PC-3 (cell line): ENCODE results near the gene IL36B. TPM values are rescaled to one million over a fixed set of nuclear protein-coding genes. Genes with fewer than 3 reads are reported as not detected.

ENCODE experiments used
- ATAC-seq: fragments of 200-7000 bp; cut with Tn5 transposase; 2 replicates; pipeline ENCODE4 v1.9.1; 2020; ENCODE audit warnings: mild to moderate bottlenecking, moderate library complexity
- BruUV-seq: library from RNA; stranded (reverse); fragments of 400-500 nt; replicated peaks from 2 replicates; lab custom pipeline; 2021; lab: Mats Ljungman, UMichigan
- CTCF ChIA-PET: fragments of 300-600 bp; sonication (Branson Sonifier 250); formaldehyde crosslinking; loops from one replicate; lab custom pipeline; 2022; ENCODE audit warnings: antibody characterized with exemption; lab: Charles Lee
- POLR2A ChIA-PET: fragments of 300-600 bp; sonication (Branson Sonifier 250); formaldehyde crosslinking; loops from one replicate; lab custom pipeline; 2022; ENCODE audit warnings: antibody characterized with exemption; ENCODE audit not compliant: unreplicated experiment; lab: Charles Lee
- DNase-seq: peaks from one replicate; pipeline ENCODE4 v3.0.0-alpha.2; 2015
- H2AFZ ChIP-seq: fragments of 300-600 bp; sonication (generic); 2 replicates; pipeline ENCODE4 v1.6.0; 2016; ENCODE audit warnings: antibody characterized with exemption, low read length
- H3F3A ChIP-seq: fragments of 300-600 bp; sonication (generic); one replicate; pipeline ENCODE4 v1.6.0; 2017; ENCODE audit warnings: antibody characterized with exemption, low read length, control low read depth, mild to moderate bottlenecking; ENCODE audit not compliant: unreplicated experiment
- H3K27ac ChIP-seq: fragments of 300-600 bp; sonication (generic); 2 replicates; pipeline ENCODE4 v1.5.1; 2016; ENCODE audit warnings: mild to moderate bottlenecking, low read length
- H3K27me3 ChIP-seq: fragments of 300-600 bp; sonication (generic); 2 replicates; pipeline ENCODE4 v1.6.1; 2016; ENCODE audit warnings: low read length, mixed read lengths
- H3K36me3 ChIP-seq: fragments of 300-600 bp; sonication (generic); 2 replicates; pipeline ENCODE4 v1.6.1; 2016; ENCODE audit warnings: low read depth, mixed run types, low read length, mixed read lengths
- H3K4me1 ChIP-seq: fragments of 300-600 bp; sonication (generic); 2 replicates; pipeline ENCODE4 v1.5.1; 2016; ENCODE audit warnings: low read length; ENCODE audit not compliant: insufficient read depth
- H3K4me2 ChIP-seq: fragments of 300-600 bp; sonication (generic); 2 replicates; pipeline ENCODE4 v1.6.0; 2016; ENCODE audit warnings: low read length
- H3K4me3 ChIP-seq: fragments of 300-600 bp; sonication (generic); 2 replicates; pipeline ENCODE4 v1.5.1; 2016; ENCODE audit warnings: mild to moderate bottlenecking, low read length, mixed read lengths
- H3K79me2 ChIP-seq: fragments of 300-600 bp; sonication (generic); 2 replicates; pipeline ENCODE4 v1.6.1; 2017; ENCODE audit warnings: low read length, mixed read lengths
- H3K9ac ChIP-seq: fragments of 300-600 bp; sonication (generic); 2 replicates; pipeline ENCODE4 v1.6.0; 2016; ENCODE audit warnings: mild to moderate bottlenecking, low read length
- H3K9me2 ChIP-seq: fragments of 300-600 bp; sonication (generic); replicated peaks from 2 replicates; pipeline ENCODE4 v1.6.1; 2016; ENCODE audit warnings: mixed run types, low read length, mixed read lengths
- H3K9me3 ChIP-seq: fragments of 300-600 bp; sonication (generic); 2 replicates; pipeline ENCODE4 v1.6.1; 2016; ENCODE audit warnings: low read length, mixed read lengths
- H4K20me1 ChIP-seq: fragments of 300-600 bp; sonication (generic); 2 replicates; pipeline ENCODE4 v1.6.1; 2016; ENCODE audit warnings: low read length, mixed read lengths
- CTCF ChIP-seq: fragments of 300-600 bp; sonication (generic); conservative IDR thresholded peaks from 2 replicates; pipeline ENCODE4 v1.5.1; 2017; ENCODE audit warnings: antibody characterized with exemption, low read depth, mild to moderate bottlenecking, low read length
- EZH2 ChIP-seq: fragments of 300-600 bp; sonication (generic); IDR thresholded peaks from one replicate; pipeline ENCODE4 v1.6.1; 2017; ENCODE audit warnings: antibody characterized with exemption, mild to moderate bottlenecking, low read length; ENCODE audit not compliant: unreplicated experiment
- EZH2phosphoT487 ChIP-seq: fragments of 300-600 bp; sonication (generic); IDR thresholded peaks from 2 replicates; pipeline ENCODE4 v1.6.1; 2018; ENCODE audit warnings: mild to moderate bottlenecking, antibody characterized with exemption, low read length, borderline replicate concordance
- intact Hi-C: fragments of 100-400 bp; cut with micrococcal nuclease; formaldehyde crosslinking; loops from 2 replicates; pipeline ENCODE4 v1.9.0; 2023
- total RNA-seq: library from RNA; depleted of rRNA; stranded (reverse); fragments of >200 nt; gene quantifications from 2 replicates; pipeline ENCODE4 v1.2.3, GENCODE V29; 2014

Gene IL36B
- total RNA-seq, 1 experiment from 2014 or later, result not detected

GRCh38 chr2:113054066-113054465 lies 1.4 kb upstream of the IL36B start:
- H3K27ac ChIP-seq, result no peak overlapping the region
- no peak overlapping the region for H2AFZ ChIP-seq
- DNase-seq, result no peak
- H3K9me2 ChIP-seq, result no peaks in the 10 kb centered on the region
- no TSS peak for BruUV-seq
- H3K36me3 ChIP-seq, result no peaks in the 10 kb centered on the region
- no peaks in the 10 kb centered on the region for H4K20me1 ChIP-seq
- no peaks in the 10 kb centered on the region for H3F3A ChIP-seq
- POLR2A ChIA-PET, result no interaction called here
- ATAC-seq, result no peak
- intact Hi-C loops, result no loop called here
- H3K9me3 ChIP-seq, result peaks cover 3% of the 10 kb centered on the region; the same call in 1 of the 2 replicates
- TF ChIP-seq EZH2, result no peak
- TF ChIP-seq CTCF, result no peak
- TF ChIP-seq EZH2phosphoT487, result no peak
- H3K4me2 ChIP-seq, result no peak overlapping the region
- H3K4me1 ChIP-seq, result peaks cover 12% of the 10 kb centered on the region
- no peak overlapping the region for H3K4me3 ChIP-seq
- no peaks in the 10 kb centered on the region for H3K79me2 ChIP-seq
- CTCF ChIA-PET, result no interaction called here
- H3K27me3 ChIP-seq, result no peaks in the 10 kb centered on the region
- no peak overlapping the region for H3K9ac ChIP-seq

- Histone ChIP-seq H4K20me1 (no peaks in the 10 kb centered on the region), H3K9me3 (peaks cover 3% of the 10 kb centered on the region; the same call in 1 of the 2 replicates), H3F3A (no peaks in the 10 kb centered on the region), H3K4me2 (no peak overlapping the region), H3K4me1 (peaks cover 8% of the 10 kb centered on the region), H3K9me2 (no peaks in the 10 kb centered on the region), H3K36me3 (no peaks in the 10 kb centered on the region), H3K9ac (no peak overlapping the region), H3K27ac (no peak overlapping the region), H3K27me3 (no peaks in the 10 kb centered on the region), H3K4me3 (no peak overlapping the region), H2AFZ (no peak overlapping the region), H3K79me2 (no peaks in the 10 kb centered on the region)
- no TSS peak for BruUV-seq
- POLR2A ChIA-PET, result no interaction called here
- CTCF ChIA-PET, result no interaction called here
- no peak for DNase-seq
- TF ChIP-seq EZH2 (no peak), CTCF (no peak), EZH2phosphoT487 (no peak)
- ATAC-seq, result no peak
- intact Hi-C loops, result no loop called here
These were observed 999 bp upstream of the IL36B start for GRCh38 chr2:113053666-113054065.
